GM12872 (cell line): Measurements from ENCODE around the gene CASQ2.

Experiments used
- CTCF ChIP-seq: IDR thresholded peaks from 3 replicates; pipeline ENCODE4 v1.5.1; 2011; ENCODE audit warnings: low read depth, mild to moderate bottlenecking, low read length, moderate library complexity; ENCODE audit not compliant: insufficient read depth

The CASQ2 gene

GRCh38 chr1:115678141-115678540, 90.4 kb downstream of the CASQ2 start:
- TF ChIP-seq CTCF = no peak

GRCh38 chr1:115677565-115677964, 90.9 kb downstream of the CASQ2 start:
- 0 out of 3 replicates have a peak, but pooled peaks have one; percentile 11 for TF ChIP-seq CTCF

- TF ChIP-seq CTCF = no peak
Observed at GRCh38 chr1:115677182-115677555, 91.3 kb downstream of the CASQ2 start.

GRCh38 chr1:115676498-115677181, 91.9 kb downstream of the CASQ2 start:
- no peak for TF ChIP-seq CTCF

GRCh38 chr1:115672224-115673009, 96.1 kb downstream of the CASQ2 start:
- no peak for TF ChIP-seq CTCF

GRCh38 chr1:115671176-115671934, 97.2 kb downstream of the CASQ2 start:
- TF ChIP-seq CTCF = no peak
